ENCODE results near the gene GARIN1A. TPM values are rescaled to one million over a fixed set of nuclear protein-coding genes. Genes with fewer than 3 reads are reported as not detected.
"Not testable (repeated sequence)": the region's sequence is repeated elsewhere in the genome, so short reads cannot be mapped to it uniquely, and the experiment has no call there.

The GARIN1A gene
- total and polyA plus RNA-seq, 7 experiments from 2014 or later, result 0.70 to 2.8 (median 1.8) TPM; not detected in 2

DNA sequence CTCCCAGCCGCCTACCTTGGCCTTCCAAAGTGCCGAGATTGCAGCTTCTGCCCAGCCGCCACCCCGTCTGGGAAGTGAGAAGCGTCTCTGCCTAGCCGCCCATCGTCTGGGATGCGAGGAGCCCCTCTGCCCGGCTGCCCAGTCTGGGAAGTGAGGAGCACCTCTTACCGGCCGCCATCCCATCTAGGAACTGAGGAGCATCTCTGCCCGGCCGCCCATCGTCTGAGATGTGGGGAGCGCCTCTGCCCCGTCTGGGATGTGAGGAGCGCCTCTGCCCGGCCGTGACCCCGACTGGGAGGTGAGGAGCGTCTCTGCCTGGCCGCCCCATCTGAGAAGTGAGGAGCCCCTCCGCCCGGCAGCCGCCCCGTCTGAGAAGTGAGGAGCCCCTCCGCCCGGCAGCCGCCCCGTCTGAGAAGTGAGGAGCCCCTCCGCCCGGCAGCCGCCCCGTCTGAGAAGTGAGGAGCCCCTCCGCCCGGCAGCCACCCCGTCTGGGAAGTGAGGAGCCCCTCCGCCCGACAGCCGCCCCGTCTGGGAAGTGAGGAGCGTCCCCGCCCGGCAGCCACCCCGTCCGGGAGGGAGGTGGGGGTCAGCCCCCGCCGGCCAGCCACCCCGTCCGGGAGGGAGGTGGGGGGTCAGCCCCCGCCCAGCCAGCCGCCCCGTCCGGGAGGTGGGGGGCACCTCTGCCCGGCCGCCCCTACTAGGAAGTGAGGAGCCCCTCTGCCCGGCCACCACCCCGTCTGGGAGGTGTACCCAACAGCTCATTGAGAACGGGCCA lies 17.3 kb downstream of the GARIN1A start:
- POLR2A ChIA-PET; H3K27ac ChIP-seq (ENCODE audit: low read depth, low read length); H3K36me3 ChIP-seq (ENCODE audit: control insufficient read depth in 2 of 3, insufficient read depth in 3 of 3, low read length in 3 of 3); CTCF ChIA-PET; H3K4me1 Mint-ChIP-seq; H3K27ac Mint-ChIP-seq; ATAC-seq; H3K4me3 Mint-ChIP-seq; H3K4me3 ChIP-seq (ENCODE audit: low read length); H3K9me3 ChIP-seq (ENCODE audit: control insufficient read depth in 2 of 3, low read length in 3 of 3); intact Hi-C loops (cut with micrococcal nuclease); H3K4me1 ChIP-seq (ENCODE audit: control insufficient read depth in 2 of 2, insufficient read depth in 2 of 2, low read length in 2 of 2); H3K27me3 ChIP-seq (ENCODE audit: control insufficient read depth in 2 of 2, insufficient read depth in 2 of 2, low read length in 2 of 2); H3K36me3 Mint-ChIP-seq; H3K9me3 Mint-ChIP-seq; DNase-seq: not testable (repeated sequence)
- peaks cover 0 to 13% (median 8%) of the 10 kb centered on the region in 5 donors for H3K27me3 Mint-ChIP-seq

DNA sequence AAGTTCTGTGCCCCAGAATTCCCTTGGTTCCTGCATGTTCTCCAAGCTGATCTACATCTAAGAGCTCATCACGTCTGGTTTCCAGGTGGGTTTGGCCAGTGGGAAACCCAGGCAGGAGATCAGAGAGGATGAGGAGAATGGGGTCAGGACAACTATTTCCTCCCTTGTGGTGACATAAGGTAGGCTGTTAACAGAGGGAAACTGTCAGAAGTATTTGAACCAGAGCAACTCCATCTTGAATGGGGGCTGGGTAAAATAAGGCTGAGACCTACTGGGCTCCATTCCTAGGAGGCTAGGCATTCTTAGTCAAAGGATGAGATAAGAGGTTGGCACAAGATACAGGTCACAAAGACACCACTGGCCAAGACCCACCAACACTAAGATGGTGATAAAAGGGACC lies 19.1 kb downstream of the GARIN1A start:
- Mint-ChIP-seq H3K9me3 (peaks cover 0 to 1% (median 0%) of the 10 kb centered on the region in 11 donors), H3K36me3 (peaks cover 0 to 6% (median 3%) of the 10 kb centered on the region in 5 donors), H3K4me3 (no peak overlapping the region), H3K27me3 (peaks cover 3 to 19% (median 15%) of the 10 kb centered on the region in 5 donors), H3K27ac (no peak overlapping the region), H3K4me1 (no peaks in the 10 kb centered on the region)
- Histone ChIP-seq H3K36me3 (ENCODE audit: control insufficient read depth in 2 of 3, insufficient read depth in 3 of 3, low read length in 3 of 3) (no peaks in the 10 kb centered on the region), H3K9me3 (ENCODE audit: control insufficient read depth in 2 of 3, low read length in 3 of 3) (no peaks in the 10 kb centered on the region), H3K27me3 (ENCODE audit: control insufficient read depth in 2 of 2, insufficient read depth in 2 of 2, low read length in 2 of 2) (no peaks in the 10 kb centered on the region), H3K27ac (ENCODE audit: low read depth, low read length) (no peak overlapping the region), H3K4me3 (ENCODE audit: low read length) (no peak overlapping the region), H3K4me1 (ENCODE audit: control insufficient read depth in 2 of 2, insufficient read depth in 2 of 2, low read length in 2 of 2) (no peaks in the 10 kb centered on the region)
- intact Hi-C loops (cut with micrococcal nuclease), result no loop called here
- ChIA-PET CTCF (no interaction called here), POLR2A (no interaction called here)
- DNase-seq (no peak), ATAC-seq (no peak)

DNA sequence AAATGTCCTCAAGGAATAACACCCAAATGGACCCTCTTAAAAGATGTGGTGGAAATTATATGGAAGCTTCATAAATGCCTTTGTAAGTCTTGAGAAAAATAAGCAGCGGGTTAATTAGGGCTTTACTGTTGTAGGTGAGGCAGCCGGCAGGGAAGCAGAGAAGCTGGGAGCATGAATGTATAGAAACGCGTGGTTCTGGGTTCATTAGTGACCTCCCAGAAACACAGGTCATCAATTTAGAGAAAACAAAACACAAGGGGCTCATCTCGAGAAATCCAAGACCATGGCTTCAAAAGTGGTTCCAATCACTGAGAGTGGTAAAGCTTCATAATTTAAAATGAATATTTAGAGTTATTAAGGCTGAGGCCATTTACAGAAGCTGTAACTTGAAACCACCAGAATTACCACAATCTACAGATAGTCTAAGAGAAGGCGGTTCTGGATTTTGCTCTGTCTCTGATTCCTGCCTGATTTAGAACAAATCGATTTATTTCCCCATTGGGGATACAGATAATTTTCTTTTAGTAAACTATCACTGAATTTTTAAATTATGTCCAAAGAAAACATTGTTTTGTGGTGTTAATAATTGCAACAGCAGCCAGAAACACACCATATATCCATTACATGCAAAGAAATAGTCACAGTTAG lies 20.7 kb downstream of the GARIN1A start:
- Mint-ChIP-seq H3K4me1 (peaks cover 4 to 6% (median 5%) of the 10 kb centered on the region in 7 donors), H3K36me3 (peaks cover 0 to 3% (median 0%) of the 10 kb centered on the region in 5 donors), H3K9me3 (peaks cover 0 to 2% (median 0%) of the 10 kb centered on the region in 11 donors), H3K27ac (no peak overlapping the region), H3K27me3 (peaks cover 18 to 34% (median 30%) of the 10 kb centered on the region in 5 donors), H3K4me3 (no peak overlapping the region)
- H3K27ac ChIP-seq (ENCODE audit: low read depth, low read length), result no peak overlapping the region
- ChIA-PET POLR2A (no interaction called here), CTCF (no interaction called here)
- intact Hi-C loops (cut with micrococcal nuclease), result no loop called here
- no peaks in the 10 kb centered on the region for H3K9me3 ChIP-seq (ENCODE audit: control insufficient read depth in 2 of 3, low read length in 3 of 3)
- H3K4me1 ChIP-seq (ENCODE audit: control insufficient read depth in 2 of 2, insufficient read depth in 2 of 2, low read length in 2 of 2), result peaks cover 0 to 3% of the 10 kb centered on the region in 2 donors
- H3K36me3 ChIP-seq (ENCODE audit: control insufficient read depth in 2 of 3, insufficient read depth in 3 of 3, low read length in 3 of 3), result no peaks in the 10 kb centered on the region
- no peak overlapping the region for H3K4me3 ChIP-seq (ENCODE audit: low read length)
- peaks cover 8 to 10% of the 10 kb centered on the region in 2 donors for H3K27me3 ChIP-seq (ENCODE audit: control insufficient read depth in 2 of 2, insufficient read depth in 2 of 2, low read length in 2 of 2)
- DNase-seq, result no peak
- no peak for ATAC-seq

DNA sequence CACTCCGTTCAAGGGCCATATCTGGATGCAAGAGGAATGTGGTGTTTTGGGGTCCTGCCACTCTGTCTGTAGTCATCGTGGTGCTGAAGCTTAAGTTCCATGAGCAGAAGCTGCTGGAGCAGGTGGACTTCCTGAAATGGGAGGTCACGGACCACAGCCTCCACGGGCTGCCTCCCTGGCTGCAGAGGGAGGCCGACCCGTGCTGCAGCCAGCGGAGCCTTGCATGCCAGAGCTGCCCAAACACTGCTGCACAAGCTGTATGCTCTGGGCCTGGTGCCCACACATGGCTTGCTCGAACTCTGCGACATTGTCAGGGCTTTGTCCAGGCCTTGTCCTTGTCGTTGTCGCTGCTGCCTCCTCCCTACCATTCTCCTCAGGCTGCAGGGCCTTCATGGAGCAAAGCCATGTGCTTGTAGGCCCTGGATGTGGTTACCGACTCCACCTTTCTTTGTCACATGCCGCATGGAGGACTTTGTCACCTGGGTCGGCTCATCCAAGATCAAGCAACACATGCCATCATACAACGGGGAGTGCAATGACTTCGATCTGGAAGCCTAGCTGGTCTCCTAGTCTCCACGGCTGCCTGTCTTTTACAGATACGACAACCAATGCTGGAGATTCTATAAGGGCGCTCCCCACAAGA lies 21.4 kb downstream of the GARIN1A start:
- peaks cover 25 to 42% (median 38%) of the 10 kb centered on the region in 5 donors for H3K27me3 Mint-ChIP-seq
- Histone ChIP-seq H3K27ac (ENCODE audit: low read depth, low read length) (no peak overlapping the region), H3K27me3 (ENCODE audit: control insufficient read depth in 2 of 2, insufficient read depth in 2 of 2, low read length in 2 of 2) (peaks cover 8 to 18% of the 10 kb centered on the region in 2 donors), H3K36me3 (ENCODE audit: control insufficient read depth in 2 of 3, insufficient read depth in 3 of 3, low read length in 3 of 3) (no peaks in the 10 kb centered on the region), H3K4me3 (ENCODE audit: low read length) (no peak overlapping the region), H3K4me1 (ENCODE audit: control insufficient read depth in 2 of 2, insufficient read depth in 2 of 2, low read length in 2 of 2) (peaks cover 0 to 4% of the 10 kb centered on the region in 2 donors), H3K9me3 (ENCODE audit: control insufficient read depth in 2 of 3, low read length in 3 of 3) (no peaks in the 10 kb centered on the region)
- peaks cover 0 to 2% (median 0%) of the 10 kb centered on the region in 11 donors for H3K9me3 Mint-ChIP-seq
- H3K36me3 Mint-ChIP-seq, result no peaks in the 10 kb centered on the region
- ChIA-PET CTCF (no interaction called here), POLR2A (no interaction called here)
- intact Hi-C loops (cut with micrococcal nuclease), result no loop called here
- ATAC-seq (no peak), DNase-seq (no peak)
- H3K4me1 Mint-ChIP-seq, result peaks cover 5 to 14% (median 8%) of the 10 kb centered on the region in 7 donors
- no peak overlapping the region for H3K27ac Mint-ChIP-seq
- no peak overlapping the region for H3K4me3 Mint-ChIP-seq

DNA sequence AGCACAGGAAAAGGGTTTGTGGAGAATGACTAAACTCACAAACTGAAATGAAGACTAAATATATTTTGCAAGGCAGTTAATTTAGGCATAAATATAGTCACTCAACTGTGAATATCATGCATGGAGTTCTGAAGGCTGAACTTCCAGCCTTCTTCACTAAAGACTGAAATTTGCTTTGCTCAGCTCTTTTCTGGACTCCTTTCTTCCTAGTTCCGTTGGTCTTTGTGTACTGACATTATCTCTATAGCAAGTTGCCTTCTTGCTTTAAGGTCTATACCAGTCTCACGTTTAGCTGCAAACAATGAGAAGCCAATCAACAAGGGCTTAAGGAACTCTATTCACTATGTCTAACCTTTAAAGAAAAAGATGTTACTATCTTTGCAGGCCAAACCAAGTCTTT lies 22.6 kb downstream of the GARIN1A start:
- CTCF ChIA-PET, result interaction anchor here (0.6 kb wide), 2 partner anchors 55 to 314 kb away, joined by 3 read pairs; no protein-coding TSS in a partner anchor
- H3K9me3 Mint-ChIP-seq, result peaks cover 0 to 2% (median 0%) of the 10 kb centered on the region in 11 donors

DNA sequence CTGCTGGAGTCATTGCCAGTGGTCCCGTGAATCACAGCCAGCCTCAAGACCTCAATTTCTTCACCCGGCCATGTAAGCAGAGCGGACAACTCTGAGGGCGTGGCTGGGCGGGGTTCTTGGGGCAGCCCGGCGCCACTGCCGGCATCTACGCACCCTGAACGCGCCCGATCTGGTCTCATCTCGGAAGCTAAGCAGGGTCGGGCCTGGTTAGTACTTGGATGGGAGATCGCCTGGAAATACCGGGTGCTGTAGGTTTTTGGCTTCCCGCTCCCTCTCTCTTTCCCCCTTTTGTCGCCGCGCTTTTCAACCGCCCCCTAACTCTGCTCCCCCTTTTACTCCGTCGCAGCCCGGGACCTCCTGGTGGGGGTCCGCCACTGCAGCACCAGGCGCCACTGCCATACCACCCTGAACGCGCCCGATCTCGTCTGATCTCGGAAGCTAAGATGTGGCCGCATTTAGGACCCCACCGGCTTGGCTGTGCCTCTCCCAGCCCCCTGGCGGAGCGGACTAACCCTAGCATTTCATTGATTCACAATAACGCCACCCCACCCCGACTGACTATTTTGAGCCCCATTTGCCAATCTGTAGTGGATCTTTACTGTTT lies 25.3 kb downstream of the GARIN1A start:
- peaks cover 8 to 22% of the 10 kb centered on the region in 2 donors for H3K27me3 ChIP-seq (ENCODE audit: control insufficient read depth in 2 of 2, insufficient read depth in 2 of 2, low read length in 2 of 2)
- intact Hi-C loops (cut with micrococcal nuclease), result loop anchor here in 1 of 2 donors (2.0 kb wide), 1 partner anchor 41 kb away; the partner anchor contains the start of gene CALU
- H3K27ac Mint-ChIP-seq, result peak overlapping the region in 2 of 9 donors; percentile 26 to 58

More for the DNA sequence above, 22.6 kb downstream of the GARIN1A start:
- intact Hi-C loops (cut with micrococcal nuclease), result no loop called here
- ATAC-seq (no peak), DNase-seq (no peak)
- POLR2A ChIA-PET, result no interaction called here
- no peaks in the 10 kb centered on the region for H3K36me3 Mint-ChIP-seq
- no peak overlapping the region for H3K27ac ChIP-seq (ENCODE audit: low read depth, low read length)
- peaks cover 5 to 14% (median 8%) of the 10 kb centered on the region in 7 donors for H3K4me1 Mint-ChIP-seq
- H3K4me3 ChIP-seq (ENCODE audit: low read length), result no peak overlapping the region
- H3K9me3 ChIP-seq (ENCODE audit: control insufficient read depth in 2 of 3, low read length in 3 of 3), result no peaks in the 10 kb centered on the region
- H3K4me1 ChIP-seq (ENCODE audit: control insufficient read depth in 2 of 2, insufficient read depth in 2 of 2, low read length in 2 of 2), result peaks cover 0 to 4% of the 10 kb centered on the region in 2 donors
- peaks cover 38 to 51% (median 49%) of the 10 kb centered on the region in 5 donors for H3K27me3 Mint-ChIP-seq
- H3K4me3 Mint-ChIP-seq, result no peak overlapping the region
- H3K27me3 ChIP-seq (ENCODE audit: control insufficient read depth in 2 of 2, insufficient read depth in 2 of 2, low read length in 2 of 2), result peaks cover 8 to 22% of the 10 kb centered on the region in 2 donors
- H3K36me3 ChIP-seq (ENCODE audit: control insufficient read depth in 2 of 3, insufficient read depth in 3 of 3, low read length in 3 of 3), result no peaks in the 10 kb centered on the region
- H3K27ac Mint-ChIP-seq, result no peak overlapping the region

More for the DNA sequence above, 25.3 kb downstream of the GARIN1A start:
- POLR2A ChIA-PET, result no interaction called here
- Histone ChIP-seq H3K4me1 (ENCODE audit: control insufficient read depth in 2 of 2, insufficient read depth in 2 of 2, low read length in 2 of 2) (peaks cover 0 to 4% of the 10 kb centered on the region in 2 donors), H3K27ac (ENCODE audit: low read depth, low read length) (no peak overlapping the region), H3K9me3 (ENCODE audit: control insufficient read depth in 2 of 3, low read length in 3 of 3) (no peaks in the 10 kb centered on the region), H3K4me3 (ENCODE audit: low read length) (no peak overlapping the region), H3K36me3 (ENCODE audit: control insufficient read depth in 2 of 3, insufficient read depth in 3 of 3, low read length in 3 of 3) (no peaks in the 10 kb centered on the region)
- ATAC-seq (peak; percentile 87), DNase-seq (peak; percentile 3 to 72 (median 18))
- H3K36me3 Mint-ChIP-seq, result peaks cover 0 to 4% (median 0%) of the 10 kb centered on the region in 5 donors
- CTCF ChIA-PET, result no interaction called here
- H3K9me3 Mint-ChIP-seq, result peaks cover 0 to 2% (median 0%) of the 10 kb centered on the region in 11 donors
- peaks cover 5 to 14% (median 9%) of the 10 kb centered on the region in 7 donors for H3K4me1 Mint-ChIP-seq
- H3K27me3 Mint-ChIP-seq, result peaks cover 55 to 70% (median 66%) of the 10 kb centered on the region in 5 donors
- H3K4me3 Mint-ChIP-seq, result peak overlapping the region; percentile 48 to 87 (median 71)

Measured in naive thymus-derived CD4-positive, alpha-beta T cell (primary cell).